GM15510 (cell line): Measurements from ENCODE around the gene POLR3F.

Experiments used
- POLR2A ChIP-seq: IDR thresholded peaks from 3 replicates; pipeline ENCODE4 v1.6.1; 2011; ENCODE audit warnings: borderline replicate concordance; ENCODE audit not compliant: insufficient read length; ENCODE audit errors: extremely low read depth

Gene POLR3F, protein sequence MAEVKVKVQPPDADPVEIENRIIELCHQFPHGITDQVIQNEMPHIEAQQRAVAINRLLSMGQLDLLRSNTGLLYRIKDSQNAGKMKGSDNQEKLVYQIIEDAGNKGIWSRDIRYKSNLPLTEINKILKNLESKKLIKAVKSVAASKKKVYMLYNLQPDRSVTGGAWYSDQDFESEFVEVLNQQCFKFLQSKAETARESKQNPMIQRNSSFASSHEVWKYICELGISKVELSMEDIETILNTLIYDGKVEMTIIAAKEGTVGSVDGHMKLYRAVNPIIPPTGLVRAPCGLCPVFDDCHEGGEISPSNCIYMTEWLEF

DNA sequence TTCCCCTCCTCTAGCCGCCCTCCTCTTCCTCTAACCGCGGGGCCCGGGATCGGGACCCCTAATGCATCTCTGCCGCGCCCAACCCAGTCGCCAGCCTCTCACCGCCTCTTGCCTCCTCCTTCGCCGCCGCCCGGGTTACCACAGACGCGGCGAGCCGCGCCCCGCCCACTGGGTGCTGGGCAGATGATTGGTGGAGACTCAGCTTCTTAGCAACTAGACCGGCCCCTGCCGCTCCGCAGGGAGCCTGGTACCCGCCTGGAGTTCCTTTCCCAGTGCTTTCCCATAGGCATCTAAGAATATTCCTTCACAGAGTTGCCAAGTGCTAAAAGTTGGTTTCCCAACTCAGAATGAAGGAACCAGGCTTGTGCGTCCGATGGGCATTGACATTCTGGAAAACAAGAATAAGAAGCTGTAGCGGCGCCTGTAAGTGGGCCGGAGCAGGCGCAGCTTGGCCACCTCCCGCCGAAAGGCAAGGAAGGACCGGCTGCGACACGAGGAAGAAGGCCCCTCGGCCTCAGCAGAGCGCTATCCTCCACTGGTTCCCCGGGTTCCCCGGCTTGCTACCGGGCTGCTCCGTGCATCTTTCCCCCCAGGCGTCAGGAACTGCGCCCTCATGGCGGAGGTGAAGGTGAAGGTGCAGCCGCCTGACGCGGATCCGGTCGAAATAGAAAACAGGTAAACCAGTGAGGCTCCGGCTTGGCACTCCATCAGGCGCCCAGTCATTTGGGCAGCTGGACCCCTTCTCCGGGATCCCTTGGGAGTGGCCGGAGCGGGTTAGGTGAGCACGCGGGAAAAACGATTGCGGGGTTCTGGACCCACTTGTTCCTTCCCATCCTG is at the start of gene POLR3F, which contains the start of gene DZANK1:
POLR3F (plus strand) TSS at position 497 of the 837 bp plus-strand sequence; CDS start at position 614, 117 bp downstream.
DZANK1 (minus strand) TSS at position 137 of the 837 bp plus-strand sequence. CDS start 1,672 bp downstream, outside the sequence.
- peak; percentile 54 for TF ChIP-seq POLR2A

DNA sequence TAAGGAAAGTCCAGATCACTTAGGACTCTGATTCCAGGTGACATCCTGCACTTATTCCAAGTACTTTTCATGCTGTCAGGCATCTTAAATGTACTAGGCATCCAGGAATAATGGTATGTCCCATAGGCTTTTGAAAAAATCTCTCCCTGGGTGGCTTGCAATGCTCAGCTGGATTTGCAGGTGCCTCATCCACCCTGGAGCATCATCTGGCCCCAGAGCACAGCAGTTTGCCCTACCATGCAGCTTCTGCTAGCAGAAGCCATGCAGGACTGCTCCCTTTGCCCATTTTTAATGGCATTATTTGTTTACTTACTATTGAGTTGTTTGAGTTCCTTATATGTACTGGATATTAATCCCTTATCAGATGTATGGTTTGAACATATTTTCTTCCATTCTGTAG is 45.6 kb upstream of the POLR3F start:
- TF ChIP-seq POLR2A = no peak

DNA sequence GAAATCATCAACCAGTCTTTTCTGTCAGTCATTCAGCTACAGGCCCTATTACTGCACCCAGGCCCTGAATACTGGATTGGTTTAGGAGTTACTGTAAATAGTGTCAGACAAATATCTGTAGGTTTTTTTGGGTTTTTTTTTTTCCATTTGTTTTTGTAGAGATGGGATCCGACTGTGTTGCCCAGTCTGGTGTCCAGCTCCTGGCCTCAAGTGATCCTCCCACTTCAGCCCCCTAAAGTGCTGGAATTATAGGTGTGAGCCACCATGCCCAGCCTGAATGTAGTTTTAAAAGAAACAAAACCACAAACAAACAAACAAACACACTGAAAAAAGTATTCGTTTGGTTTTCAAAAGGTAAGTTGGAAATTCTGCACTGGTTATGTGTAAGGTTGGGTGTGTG is 40.0 kb upstream of the POLR3F start:
- no peak for TF ChIP-seq POLR2A

DNA sequence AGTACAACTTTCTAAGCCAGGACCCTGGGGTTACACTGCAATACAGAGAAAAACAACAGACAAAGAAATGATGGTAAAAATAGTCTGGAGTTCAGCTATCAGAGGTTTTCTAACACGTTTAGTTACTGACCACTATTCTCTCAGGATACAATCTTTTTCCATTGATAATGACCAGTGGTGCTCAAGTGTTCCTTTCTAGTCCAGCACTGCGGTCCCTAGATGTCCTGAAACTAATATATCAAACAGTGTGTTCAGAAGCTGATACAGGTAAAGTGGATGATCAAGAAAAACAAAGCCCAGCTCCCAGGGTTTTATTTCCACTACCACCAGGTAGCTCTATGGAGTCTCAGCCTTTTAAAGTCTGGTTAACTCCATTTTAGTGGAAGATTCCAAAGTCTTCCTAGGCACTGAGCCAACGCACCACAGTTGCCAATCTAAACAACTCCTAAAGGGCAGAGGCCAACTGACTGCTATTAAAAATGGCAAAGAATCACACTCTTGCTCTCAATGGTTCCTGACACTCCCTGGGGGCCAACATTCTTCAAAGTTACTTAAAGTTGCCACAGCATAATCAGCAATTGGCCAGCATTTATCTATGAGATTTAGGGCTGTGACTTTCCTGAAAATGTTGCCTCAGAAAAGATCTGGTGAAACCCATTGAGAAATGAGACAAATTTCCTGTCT is 38.6 kb upstream of the POLR3F start:
- no peak for TF ChIP-seq POLR2A

DNA sequence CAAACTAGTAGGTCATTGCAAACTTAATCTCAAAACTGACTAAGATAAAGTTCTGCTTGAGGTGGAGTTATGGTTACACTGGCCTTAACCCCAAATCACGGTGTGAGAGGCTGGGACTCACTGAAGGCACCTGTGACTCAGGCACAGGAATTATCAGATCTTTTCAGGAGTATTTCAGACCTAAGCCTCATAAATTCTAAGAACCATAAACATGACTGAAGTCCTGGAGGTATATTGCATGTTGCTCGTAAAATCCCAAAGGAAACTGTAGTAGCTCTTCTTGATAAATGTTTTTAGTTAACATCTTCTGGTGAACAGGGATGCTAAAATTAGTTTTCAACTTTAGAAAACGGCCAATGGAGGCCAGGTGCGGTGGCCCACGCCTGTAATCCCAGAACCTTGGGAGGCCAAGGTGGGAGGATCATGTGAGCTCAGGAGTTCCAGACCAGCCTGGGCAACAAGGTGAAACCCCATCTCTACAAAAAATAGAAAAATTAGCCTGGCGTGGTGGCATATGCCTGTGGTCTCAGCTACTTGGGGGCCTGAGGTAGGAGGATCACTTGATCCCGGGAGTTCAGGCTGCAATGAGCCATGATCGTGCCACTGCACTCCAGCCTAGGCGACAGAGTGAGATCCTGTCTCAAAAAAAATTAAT is 36.9 kb upstream of the POLR3F start:
- no peak for TF ChIP-seq POLR2A

DNA sequence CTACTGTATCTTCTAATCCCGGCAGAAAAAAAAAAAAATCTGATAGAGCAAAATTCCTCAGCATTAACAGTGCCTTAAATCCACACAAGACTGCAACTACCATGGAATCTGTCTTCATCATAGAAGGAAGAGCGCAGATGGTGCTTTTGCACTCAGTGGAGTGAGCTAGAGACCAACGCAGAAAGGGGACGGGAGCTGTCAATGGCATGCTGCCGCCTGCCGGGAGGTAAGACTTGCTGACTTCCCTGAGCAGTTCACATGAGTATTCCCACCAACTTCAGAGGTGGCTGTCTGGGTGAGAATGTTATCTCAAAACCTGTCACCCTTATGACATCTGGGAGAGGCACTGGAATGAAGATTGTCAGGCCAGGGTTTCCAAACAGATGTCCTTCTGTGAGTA is 36.0 kb upstream of the POLR3F start:
- TF ChIP-seq POLR2A = no peak

DNA sequence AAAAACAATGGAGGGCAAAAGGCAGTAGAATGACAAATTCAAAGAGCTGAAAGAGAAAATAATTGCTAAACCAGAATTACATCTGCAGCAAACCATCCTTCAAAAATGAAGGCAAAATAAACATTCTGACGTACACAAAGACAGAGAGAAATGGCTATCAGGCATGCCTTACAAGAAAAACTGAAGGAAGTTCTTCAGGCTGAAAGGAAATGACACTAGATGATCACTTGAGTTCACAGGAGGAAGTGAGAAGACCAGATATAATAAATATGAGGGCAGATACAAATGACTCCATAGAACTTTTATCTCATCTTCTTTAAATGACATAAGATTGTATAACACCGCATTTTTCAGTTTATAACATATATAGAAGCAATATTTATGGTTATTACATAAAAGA is 30.3 kb upstream of the POLR3F start:
- no peak for TF ChIP-seq POLR2A

DNA sequence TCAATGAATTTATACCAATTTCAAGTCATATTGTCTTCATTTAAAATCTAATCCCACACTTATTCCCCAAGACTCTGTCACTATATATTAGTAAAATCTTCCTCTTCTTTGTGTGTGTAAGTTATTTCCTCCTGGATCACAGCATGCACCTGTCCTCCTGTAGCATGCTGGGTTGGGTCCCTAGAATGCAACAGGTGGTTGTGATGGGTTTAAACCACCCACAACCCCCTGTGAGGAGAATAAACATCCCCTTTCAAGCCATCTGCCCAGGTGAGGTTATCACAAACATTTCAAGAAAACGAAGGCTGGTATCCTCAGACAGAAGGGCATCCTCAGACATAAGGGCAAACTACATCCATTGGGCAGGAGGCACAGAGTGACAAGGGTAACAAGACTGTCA is 26.8 kb upstream of the POLR3F start:
- TF ChIP-seq POLR2A = no peak

DNA sequence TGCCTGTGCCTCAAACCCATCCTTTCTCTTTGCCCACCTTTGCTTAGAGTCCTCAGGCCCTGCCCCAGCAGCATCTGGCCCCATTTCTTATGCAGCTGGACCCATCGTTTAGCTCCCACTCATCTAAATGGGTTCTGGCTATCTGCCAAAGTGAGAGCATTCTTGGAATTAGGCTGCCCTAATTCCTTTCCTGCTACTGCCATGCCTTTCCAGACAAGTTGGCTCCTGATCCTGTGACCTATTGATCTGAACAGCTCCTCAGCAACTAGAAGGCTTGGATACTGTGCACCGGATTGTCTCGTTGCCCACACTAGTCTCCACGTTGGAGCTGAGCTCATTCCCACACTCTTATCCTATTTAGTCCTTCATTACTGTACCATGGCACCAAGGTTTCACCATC is 23.3 kb upstream of the POLR3F start:
- TF ChIP-seq POLR2A = no peak

DNA sequence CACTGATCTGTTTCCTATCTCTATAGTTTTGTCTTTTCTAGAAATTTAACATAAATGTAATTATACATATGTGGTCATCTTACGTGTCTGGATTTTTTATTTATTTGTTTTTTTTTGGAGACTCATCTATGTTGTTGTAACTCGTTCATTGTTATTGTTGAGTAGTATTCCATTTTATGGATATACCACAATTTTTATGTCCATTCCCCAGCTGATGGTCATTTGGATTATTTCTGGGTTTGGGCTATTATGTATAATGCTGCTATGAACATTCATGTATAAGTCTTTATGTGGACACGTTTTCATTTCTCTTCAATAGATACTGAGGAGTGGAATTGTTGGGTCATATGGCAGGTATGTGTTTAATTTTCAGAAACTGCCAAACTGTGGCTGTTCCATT is 10.6 kb upstream of the POLR3F start:
- TF ChIP-seq POLR2A = no peak

DNA sequence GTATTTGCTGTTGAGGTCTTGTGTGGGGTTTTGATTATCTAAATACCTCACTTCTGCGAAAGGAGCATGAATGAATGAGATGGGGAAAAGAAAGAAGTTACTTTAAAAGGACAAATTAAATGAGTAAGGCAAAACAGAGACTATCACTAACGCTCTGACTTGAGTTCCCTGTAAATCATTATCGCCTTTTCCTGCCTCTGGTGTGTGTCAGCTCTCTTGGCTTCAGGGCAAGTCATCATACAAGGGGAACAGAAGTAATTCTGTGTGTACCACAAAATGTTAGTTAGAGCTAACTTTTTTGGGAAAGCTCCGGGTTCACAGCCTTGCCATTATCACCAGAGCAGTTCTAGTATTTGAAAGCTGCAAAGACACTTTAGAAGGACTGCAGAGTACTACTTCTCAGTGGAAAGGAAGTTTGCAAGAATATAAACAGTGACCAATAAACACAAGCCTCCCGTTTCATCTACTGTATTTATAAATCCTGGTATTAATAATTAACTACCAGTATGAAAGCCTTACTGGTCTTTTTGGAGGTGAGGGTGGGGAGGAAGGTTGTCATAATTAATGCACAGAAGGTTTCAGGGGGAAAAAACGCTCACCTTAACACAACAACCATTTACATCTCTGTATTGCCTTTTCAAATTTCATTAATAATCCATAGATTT is 1.5 kb upstream of the POLR3F start:
- TF ChIP-seq POLR2A = no peak

DNA sequence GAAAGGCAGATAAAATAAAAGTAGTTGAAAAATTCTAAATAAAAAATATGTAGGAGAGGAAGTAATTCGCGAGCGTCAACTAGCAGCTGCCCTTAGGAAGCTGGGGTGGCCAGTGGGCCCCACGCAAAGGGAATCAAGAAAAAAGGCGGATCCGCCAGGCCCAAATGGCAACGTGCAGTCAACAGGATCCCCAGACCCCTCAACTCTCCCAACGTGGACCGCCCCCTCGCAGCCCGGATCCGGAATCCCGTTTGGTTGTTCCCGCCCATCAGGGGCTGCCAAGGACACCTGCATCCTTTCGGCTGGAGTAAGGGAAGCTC is 656 bp upstream of the POLR3F start:
- no peak for TF ChIP-seq POLR2A

DNA sequence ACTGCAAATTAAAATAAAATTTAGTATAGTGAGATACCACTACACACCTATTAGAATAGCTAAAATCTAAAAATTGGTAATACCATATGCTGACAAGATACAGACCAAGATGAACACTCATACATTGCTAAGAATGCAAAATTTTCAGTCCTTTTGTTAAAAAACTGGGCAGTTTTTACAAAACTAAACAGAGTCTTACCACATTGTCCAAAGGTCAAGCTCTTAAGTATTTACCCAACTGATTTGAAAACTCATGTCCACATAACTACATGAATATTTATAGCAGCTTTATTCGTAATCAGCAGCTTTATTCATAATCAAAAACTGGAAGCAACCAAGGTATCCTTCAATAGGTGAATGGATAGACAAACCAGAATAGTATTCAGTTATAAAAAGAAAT is 10.0 kb downstream of the POLR3F start:
- no peak for TF ChIP-seq POLR2A

DNA sequence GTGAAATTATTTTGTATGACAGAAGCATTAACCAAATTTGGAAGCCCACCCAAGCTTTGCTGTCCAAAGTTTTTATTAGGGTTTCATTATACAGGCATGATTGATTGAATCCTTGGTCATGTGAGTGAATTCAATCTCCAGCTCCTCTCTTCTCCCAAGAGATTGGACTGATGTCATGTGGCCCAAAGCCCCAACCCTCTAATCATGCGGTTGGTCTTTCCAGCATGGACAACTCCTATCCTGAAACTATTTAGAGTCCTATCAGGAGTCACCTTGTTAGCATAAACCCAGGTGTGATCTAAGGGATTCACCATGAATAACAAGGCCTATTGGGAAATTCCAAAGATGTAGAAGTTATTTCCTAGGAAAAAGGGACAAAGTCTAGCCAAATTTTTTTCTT is 10.6 kb downstream of the POLR3F start:
- TF ChIP-seq POLR2A = no peak
